NCI-H187 (cell line): ENCODE results near the gene PDPR.
"Not testable (repeated sequence)": the region's sequence is repeated elsewhere in the genome, so short reads cannot be mapped to it uniquely, and the experiment has no call there.

Experiments
- DNase-seq, 2 experiments: peaks; one replicate each; lab custom pipeline; 2025; lab: John Stamatoyannopoulos, UW

PDPR gene

GRCh38 chr16:70162041-70162451 lies 47.9 kb downstream of the PDPR start:
- DNase-seq, result no peak

DNA sequence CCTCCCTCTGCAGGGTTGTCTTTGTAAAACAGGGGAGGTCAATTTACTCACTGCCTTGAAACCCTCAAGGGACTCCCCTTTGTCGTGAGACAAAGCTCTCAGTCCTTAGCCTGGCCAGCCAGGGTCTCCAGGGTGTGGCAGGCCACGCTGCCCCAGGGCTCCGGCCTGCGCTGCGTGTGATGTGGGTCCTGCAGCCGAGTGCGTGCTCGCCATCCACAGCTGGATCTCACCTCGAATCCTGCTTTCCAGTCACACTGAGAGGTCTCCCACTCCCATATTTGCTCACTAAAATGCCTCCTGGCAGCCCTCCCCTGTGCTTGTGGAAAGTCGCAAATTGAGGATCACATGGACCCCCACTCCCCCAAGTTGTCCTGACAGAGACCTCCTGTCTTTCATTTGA lies 49.5 kb downstream of the PDPR start:
- no peak for DNase-seq

DNA sequence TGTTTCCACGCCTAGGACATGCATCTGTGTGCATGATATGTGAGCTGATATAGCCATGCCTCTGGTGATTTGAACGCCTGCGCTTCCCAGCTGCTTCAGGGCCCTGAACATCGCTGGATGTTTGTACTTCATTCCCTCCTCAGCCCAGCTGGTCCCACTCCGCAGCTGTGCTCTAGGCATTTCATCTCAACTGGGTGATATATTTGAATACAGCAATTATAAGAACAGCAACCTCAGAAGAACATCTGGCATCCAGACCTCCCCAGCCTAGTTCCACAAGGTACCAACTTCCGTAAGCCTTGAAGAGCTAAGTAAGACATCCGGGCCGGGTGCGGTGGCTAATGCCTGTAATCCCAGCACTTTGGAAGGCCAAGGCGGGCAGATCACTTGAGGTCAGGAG lies 52.6 kb downstream of the PDPR start:
- DNase-seq, result not testable (repeated sequence)

GRCh38 chr16:70173212-70173837 lies 59.2 kb downstream of the PDPR start, which contains the start of gene CLEC18C:
Gene CLEC18C, plus strand, starts transcription at chr16:70173787. Its CDS starts 492 bp downstream, at chr16:70174279.
- not testable (repeated sequence) for DNase-seq

GRCh38 chr16:70173916-70174315 lies 59.8 kb downstream of the PDPR start:
- DNase-seq, result not testable (repeated sequence)

GRCh38 chr16:70174387-70174932 lies 60.3 kb downstream of the PDPR start:
- DNase-seq, result not testable (repeated sequence)

DNA sequence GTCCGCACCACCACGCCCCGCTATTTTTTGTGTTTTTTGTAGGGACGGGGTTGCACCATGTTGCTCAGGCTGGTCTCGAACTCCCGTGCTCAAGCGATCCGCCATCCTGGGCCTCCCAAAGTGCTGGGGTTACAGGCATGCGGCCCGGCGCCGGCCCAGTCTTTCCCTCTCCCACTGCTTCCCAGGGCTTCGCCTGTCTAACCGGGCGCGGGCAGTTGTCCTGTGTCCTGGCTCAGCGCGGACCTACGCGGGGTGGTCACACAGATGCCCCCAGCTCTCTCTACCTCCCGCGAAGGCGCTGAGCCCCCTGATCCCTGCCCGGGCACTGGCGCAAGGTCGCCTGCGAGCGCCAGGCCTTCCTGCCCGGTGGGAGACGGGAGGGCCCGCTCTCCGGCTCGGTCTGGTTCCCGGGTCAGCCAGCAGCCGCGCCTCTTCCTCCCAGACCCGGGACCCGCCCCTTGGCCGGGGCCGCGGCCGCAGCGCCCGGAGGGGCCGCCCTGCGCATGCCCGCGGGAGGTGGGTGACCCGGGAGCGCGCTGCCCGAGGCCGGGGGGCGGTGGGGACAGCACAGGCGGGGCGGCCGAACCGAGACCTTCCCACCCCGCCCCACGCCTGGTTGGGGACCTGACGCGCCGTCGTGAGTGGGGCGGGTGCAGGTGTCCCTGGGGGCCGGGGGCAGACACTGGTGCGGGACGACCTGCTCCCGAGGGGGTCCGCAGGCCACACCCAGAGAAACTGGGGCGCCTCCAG lies 73.9 kb downstream of the PDPR start:
- DNase-seq, result not testable (repeated sequence)

DNA sequence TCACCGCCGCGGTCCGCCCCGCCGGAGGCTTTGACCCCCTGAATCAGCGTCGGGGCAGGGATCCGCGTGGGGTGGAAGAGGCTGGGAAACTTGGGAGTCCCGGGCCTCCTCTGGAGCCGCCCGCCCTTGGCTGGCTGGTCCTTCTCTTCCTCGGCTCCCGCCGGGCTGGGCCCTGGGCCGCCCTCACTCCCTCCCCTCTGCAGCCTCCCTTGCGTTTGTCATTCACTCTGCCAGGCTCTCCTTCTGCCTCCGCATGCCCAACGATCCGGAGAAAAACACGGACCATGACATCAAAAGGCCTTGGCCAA lies 74.4 kb downstream of the PDPR start:
- DNase-seq, result not testable (repeated sequence)

GRCh38 chr16:70190574-70190973 lies 76.4 kb downstream of the PDPR start:
- not testable (repeated sequence) for DNase-seq

- DNase-seq, result not testable (repeated sequence)
These were observed 82.7 kb downstream of the PDPR start for GRCh38 chr16:70196683-70197300.

- not testable (repeated sequence) for DNase-seq
These were observed 83.5 kb downstream of the PDPR start for GRCh38 chr16:70197611-70198010.

GRCh38 chr16:70198230-70198629 lies 84.1 kb downstream of the PDPR start:
- DNase-seq, result not testable (repeated sequence)

DNA sequence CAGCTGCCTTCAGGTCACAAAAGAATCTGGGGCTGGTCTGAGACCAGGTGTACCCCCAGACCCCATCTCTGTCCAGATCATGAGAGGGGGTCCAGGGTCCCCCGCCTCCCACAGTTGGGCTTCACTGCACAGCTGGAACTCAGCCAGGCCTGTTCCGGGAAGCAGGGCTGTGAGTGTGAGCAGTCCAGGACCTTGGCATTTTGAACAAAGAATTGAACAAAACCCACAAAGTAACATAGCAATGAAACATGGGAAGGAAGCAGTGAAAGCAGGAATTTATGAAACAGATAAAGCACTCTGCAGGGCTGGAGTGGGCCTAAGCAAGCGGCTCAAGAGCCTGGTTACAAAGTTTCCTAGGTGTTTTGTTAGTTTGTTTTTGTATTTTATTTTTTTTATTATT lies 84.5 kb downstream of the PDPR start:
- DNase-seq, result not testable (repeated sequence)

DNA sequence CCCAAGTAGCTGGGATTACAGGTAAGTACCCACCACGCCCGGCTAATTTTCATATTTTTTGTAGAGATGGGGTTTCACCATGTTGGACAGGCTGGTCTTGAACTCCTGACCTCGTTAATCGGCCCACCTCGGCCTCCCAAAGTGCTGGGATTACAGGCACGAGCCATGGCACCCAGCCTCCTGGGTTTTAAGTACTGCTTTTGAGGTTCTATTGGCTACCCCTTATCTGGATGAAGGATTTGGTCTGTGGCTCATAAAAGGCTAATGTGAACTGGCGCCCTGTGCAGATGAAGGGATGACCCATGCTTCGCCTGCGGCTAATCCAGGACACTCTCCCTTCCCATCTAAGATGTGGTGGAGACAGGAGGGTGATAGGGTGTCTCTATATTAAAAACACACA lies 85.0 kb downstream of the PDPR start:
- DNase-seq, result not testable (repeated sequence)

- not testable (repeated sequence) for DNase-seq
These were observed 85.9 kb downstream of the PDPR start for GRCh38 chr16:70200063-70200462.

DNA sequence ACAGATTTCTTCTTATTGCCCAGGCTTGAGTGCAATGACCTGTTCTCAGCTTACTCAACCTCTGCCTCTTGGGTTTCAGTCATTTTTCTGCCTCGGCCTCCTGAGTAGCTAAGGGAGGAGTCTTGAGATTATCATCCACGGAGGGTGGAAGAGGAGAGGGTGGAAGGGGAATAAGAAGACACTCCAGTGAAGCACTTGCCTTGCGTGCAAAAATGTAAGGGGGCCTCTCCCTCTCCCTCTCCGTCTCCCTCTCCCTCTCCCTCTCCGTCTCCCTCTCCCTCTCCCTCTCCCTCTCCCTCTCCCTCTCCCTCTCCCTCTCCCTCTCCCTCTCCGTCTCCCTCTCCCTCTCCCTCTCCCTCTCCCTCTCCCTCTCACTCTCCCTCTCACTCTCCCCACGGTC lies 89.4 kb downstream of the PDPR start:
- not testable (repeated sequence) for DNase-seq

- DNase-seq, result not testable (repeated sequence)
These were observed 89.9 kb downstream of the PDPR start for GRCh38 chr16:70204010-70204409.

DNA sequence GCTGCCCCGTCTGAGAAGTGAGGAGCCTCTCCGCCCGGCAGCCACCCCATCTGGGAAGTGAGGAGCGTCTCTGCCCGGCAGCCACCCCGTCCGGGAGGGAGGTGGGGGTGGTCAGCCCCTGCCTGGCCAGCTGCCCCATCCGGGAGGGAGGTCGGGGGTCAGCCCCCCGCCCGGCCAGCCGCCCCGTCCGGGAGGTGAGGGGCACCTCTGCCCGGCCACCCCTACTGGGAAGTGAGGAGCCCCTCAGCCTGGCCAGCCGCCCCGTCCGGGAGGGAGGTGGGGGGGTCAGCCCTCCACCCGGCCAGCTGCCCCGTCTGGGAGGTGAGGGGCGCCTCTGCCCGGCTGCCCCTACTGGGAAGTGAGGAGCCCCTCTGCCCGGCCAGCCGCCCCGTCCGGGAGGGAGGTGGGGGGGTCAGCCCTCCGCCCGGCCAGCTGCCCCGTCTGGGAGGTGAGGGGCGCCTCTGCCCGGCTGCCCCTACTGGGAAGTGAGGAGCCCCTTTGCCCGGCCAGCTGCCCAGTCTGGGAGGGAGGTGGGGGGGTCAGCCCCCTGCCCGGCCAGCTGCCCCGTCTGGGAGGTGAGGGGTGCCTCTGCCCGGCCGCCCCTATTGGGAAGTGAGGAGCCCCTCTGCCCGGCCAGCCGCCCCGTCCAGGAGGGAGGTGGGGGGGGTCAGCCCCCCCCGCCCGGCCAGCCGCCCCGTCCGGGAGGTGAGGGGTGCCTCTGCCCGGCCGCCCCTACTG lies 90.7 kb downstream of the PDPR start:
- DNase-seq, result not testable (repeated sequence)

GRCh38 chr16:70206382-70206781 lies 92.2 kb downstream of the PDPR start:
- DNase-seq, result not testable (repeated sequence)
